HG02981 (cell line): Measurements from ENCODE around the gene LRSAM1.

Experiments used
- ATAC-seq: cut with Tn5 transposase; IDR thresholded peaks from one replicate; pipeline ENCODE4 v1.9.1; 2021; ENCODE audit warnings: mild to moderate bottlenecking, moderate library complexity; ENCODE audit not compliant: unreplicated experiment

LRSAM1 gene

GRCh38 chr9:127548352-127548881 is 97.1 kb downstream of the LRSAM1 start:
- ATAC-seq = no peak

DNA sequence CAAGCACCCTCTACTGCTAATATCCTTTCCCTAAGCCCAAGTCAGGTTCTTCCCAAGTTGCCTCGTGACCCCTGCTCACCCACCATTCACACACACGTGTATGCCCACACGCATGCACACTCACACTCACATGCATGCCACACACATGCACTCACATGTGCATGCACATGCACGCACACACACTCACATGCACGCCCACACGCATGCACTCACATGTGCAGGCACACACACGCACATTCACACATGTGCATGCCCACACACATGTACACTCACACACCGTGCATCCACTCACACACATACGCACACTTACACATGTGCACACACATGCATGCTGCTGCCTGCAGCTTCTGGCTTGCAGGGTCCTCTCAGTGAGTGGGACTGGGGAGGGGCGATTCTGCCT is 97.9 kb downstream of the LRSAM1 start:
- ATAC-seq = no peak

GRCh38 chr9:127549751-127550150 is 98.4 kb downstream of the LRSAM1 start:
- ATAC-seq = no peak

GRCh38 chr9:127550282-127550681 is 99.0 kb downstream of the LRSAM1 start:
- no peak for ATAC-seq

DNA sequence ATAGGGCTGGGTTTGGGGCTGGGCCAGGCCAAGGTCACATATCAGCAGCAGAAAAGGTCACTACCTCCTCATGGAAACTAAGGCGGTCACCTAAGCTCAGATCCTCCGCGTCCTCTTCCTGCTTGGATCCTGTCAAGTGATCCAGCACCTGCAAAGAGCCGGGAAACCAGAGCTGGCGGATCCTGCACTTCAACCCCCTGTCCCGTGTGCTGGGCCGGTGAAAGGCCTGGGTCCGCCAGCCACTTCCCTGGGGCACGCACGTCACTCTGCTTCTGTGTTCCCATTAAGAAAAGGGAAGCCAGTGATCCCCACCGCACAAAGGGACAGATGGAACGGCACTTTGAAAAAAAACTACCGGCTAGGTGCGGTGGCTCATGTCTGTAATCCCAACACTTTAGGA is 99.4 kb downstream of the LRSAM1 start:
- ATAC-seq = no peak
